Endothelial cell of umbilical vein (primary cell): ENCODE results near the gene SKIC8. TPM values are rescaled to one million over a fixed set of nuclear protein-coding genes. Genes with fewer than 3 reads are reported as not detected.

Experiments used
- BruUV-seq: library from RNA; stranded (reverse); fragments of 400-500 nt; replicated peaks from 2 replicates; lab custom pipeline; 2021; lab: Mats Ljungman, UMichigan
- CTCF ChIA-PET: fragments of 300-600, 350-600 bp; sonication (Branson Sonifier 250); formaldehyde crosslinking; loops from one replicate; lab custom pipeline; 2021; ENCODE audit warnings: antibody characterized with exemption, inconsistent platforms; lab: Charles Lee
- POLR2A ChIA-PET: fragments of 300-600, 350-600 bp; sonication (Branson Sonifier 250); formaldehyde crosslinking; loops from one replicate; lab custom pipeline; 2021; ENCODE audit warnings: antibody characterized with exemption, inconsistent platforms; lab: Charles Lee
- DNase-seq: peaks from one replicate; pipeline ENCODE4 v3.0.0-alpha.2; 2011; ENCODE audit warnings: low read depth, low spot score
- FAIRE-seq: peaks from 2 replicates; lab custom pipeline; 2011; peaks lifted over from hg19 to GRCh38; lab: Jason Lieb, UNC
- H2AFZ ChIP-seq: 2 replicates; pipeline ENCODE4 v1.6.0; 2012; ENCODE audit warnings: low read depth, low read length, control low read depth, inconsistent platforms
- H3K27ac ChIP-seq: 2 replicates; pipeline ENCODE4 v1.5.1; 2011; ENCODE audit warnings: low read depth, mild to moderate bottlenecking, control low read depth, low read length, moderate library complexity; ENCODE audit not compliant: insufficient read depth
- H3K27me3 ChIP-seq, 2 experiments: 2 replicates each; pipeline versions ENCODE4 v1.6.0 to v1.6.1; 2011; ENCODE audit warnings: low read length in 2 of 2, mixed read lengths in 1 of 2; ENCODE audit not compliant: control insufficient read depth in 2 of 2, insufficient read depth in 2 of 2
- H3K36me3 ChIP-seq, 2 experiments: 2 replicates in 1 of 2; 3 replicates in 1 of 2; pipeline ENCODE4 v1.5.1; 2011; ENCODE audit warnings: low read length in 2 of 2, mild to moderate bottlenecking in 1 of 2, moderate library complexity in 1 of 2; ENCODE audit not compliant: control insufficient read depth in 2 of 2, insufficient read depth in 2 of 2; ENCODE audit errors: extremely low read depth in 1 of 2
- H3K4me1 ChIP-seq: 3 replicates; pipeline ENCODE4 v1.5.1; 2011; ENCODE audit warnings: mild to moderate bottlenecking, low read length; ENCODE audit not compliant: control insufficient read depth, insufficient read depth; ENCODE audit errors: extremely low read depth
- H3K4me2 ChIP-seq: 2 replicates; pipeline ENCODE4 v1.6.1; 2011; ENCODE audit warnings: low read length, control low read depth, mixed read lengths; ENCODE audit not compliant: insufficient read depth
- H3K4me3 ChIP-seq, 3 experiments: fragments of 200-600 bp in 1 of 3; sonication (generic), shearing (Covaris generic) in 1 of 3; replicated peaks in 1 of 3; 2 replicates each; pipeline ENCODE4 v1.5.1; 2011 to 2016; ENCODE audit warnings: control low read depth in 3 of 3, low read length in 3 of 3, mild to moderate bottlenecking in 2 of 3, inconsistent platforms in 1 of 3, low read depth in 1 of 3, moderate library complexity in 1 of 3; ENCODE audit not compliant: insufficient read depth in 1 of 3
- H3K79me2 ChIP-seq: 2 replicates; pipeline ENCODE4 v1.6.0; 2012; ENCODE audit warnings: low read length, inconsistent platforms; ENCODE audit not compliant: control insufficient read depth, insufficient read depth
- H3K9ac ChIP-seq: replicated peaks from 2 replicates; pipeline ENCODE3; 2011; ENCODE audit warnings: low read length, control low read depth; ENCODE audit not compliant: insufficient read depth; ENCODE audit errors: extremely low read depth
- H3K9me1 ChIP-seq: replicated peaks from 3 replicates; pipeline ENCODE4 v1.6.0; 2011; ENCODE audit warnings: mild to moderate bottlenecking, low read length; ENCODE audit not compliant: control insufficient read depth, insufficient read depth; ENCODE audit errors: extremely low read depth
- H3K9me3 ChIP-seq: replicated peaks from 2 replicates; pipeline ENCODE4 v1.5.1; 2012; ENCODE audit warnings: low read length, inconsistent platforms; ENCODE audit not compliant: control insufficient read depth, insufficient read depth
- H4K20me1 ChIP-seq: replicated peaks from 2 replicates; pipeline ENCODE3; 2011; ENCODE audit warnings: mild to moderate bottlenecking, low read length; ENCODE audit not compliant: control insufficient read depth, insufficient read depth; ENCODE audit errors: extremely low read depth
- EZH2 ChIP-seq: IDR thresholded peaks from 2 replicates; pipeline ENCODE4 v1.6.1; 2012; ENCODE audit warnings: borderline replicate concordance, low read depth, mild to moderate bottlenecking, moderate library complexity, low read length, inconsistent platforms; ENCODE audit not compliant: severe bottlenecking
- FOS ChIP-seq: IDR thresholded peaks from 2 replicates; pipeline ENCODE4 v1.6.1; 2011; ENCODE audit warnings: mild to moderate bottlenecking, low read length, moderate library complexity, borderline replicate concordance; ENCODE audit not compliant: insufficient read depth
- GATA2 ChIP-seq: IDR thresholded peaks from 2 replicates; pipeline ENCODE4 v1.7.0; 2011; ENCODE audit warnings: low read depth, mild to moderate bottlenecking, moderate library complexity, mixed read lengths, low read length; ENCODE audit not compliant: insufficient read length, insufficient read depth
- JUN ChIP-seq: IDR thresholded peaks from 2 replicates; pipeline ENCODE4 v1.6.1; 2011; ENCODE audit warnings: borderline replicate concordance, low read depth; ENCODE audit not compliant: insufficient read length, insufficient read depth
- MAX ChIP-seq: IDR thresholded peaks from 2 replicates; pipeline ENCODE4 v1.6.1; 2011; ENCODE audit not compliant: insufficient read depth, insufficient read length
- MYC ChIP-seq: IDR thresholded peaks from one replicate; pipeline ENCODE4 v1.6.1; 2011; ENCODE audit warnings: mild to moderate bottlenecking, low read depth, low read length
- POLR2A ChIP-seq: IDR thresholded peaks from 2 replicates; pipeline ENCODE4 v1.6.1; 2012; ENCODE audit warnings: low read depth, mild to moderate bottlenecking, control low read depth, low read length
- POLR2AphosphoS5 ChIP-seq: IDR thresholded peaks from 2 replicates; pipeline ENCODE4 v1.6.1; 2012; ENCODE audit warnings: low read depth, mild to moderate bottlenecking, control low read depth, low read length, moderate library complexity; ENCODE audit not compliant: insufficient read depth
- dilution Hi-C: fragments of 300-500 bp; cut with MboI; formaldehyde crosslinking; loops from one replicate; pipeline ENCODE4 v1.15.0; 2019; ENCODE audit warnings: low sequenced_read_pairs; ENCODE audit not compliant: extremely low pct_ligation_motif_present
- intact Hi-C: fragments of 100-400 bp; cut with micrococcal nuclease; formaldehyde crosslinking; loops from one replicate; pipeline ENCODE4 v1.10.0; 2022
- polyA plus RNA-seq, 4 experiments: library from polyadenylated mRNA; depleted of rRNA in 3 of 4; stranded (reverse) in 3 of 4; unstranded in 1 of 4; fragments of >200 nt; gene quantifications; 2 replicates each; pipeline versions ENCODE4 v1.2.1 to v1.2.3, GENCODE V29; 2011 to 2012; ENCODE audit warnings: missing spikeins in 1 of 4
- total RNA-seq: library from RNA; stranded (reverse); gene quantifications from 2 replicates; pipeline ENCODE4 v1.2.3, GENCODE V29; 2021
- TF ChIP-seq, protein P1 (sequence below), 2 donors: IDR thresholded peaks; 1 replicate in 1 of 2; 2 replicates in 1 of 2; pipeline ENCODE4 v1.5.1; 2011; ENCODE audit warnings: low read length in 2 of 2, mild to moderate bottlenecking in 2 of 2, moderate library complexity in 2 of 2, control low read depth in 1 of 2, inconsistent platforms in 1 of 2, low read depth in 1 of 2; ENCODE audit not compliant: insufficient read depth in 1 of 2; ENCODE audit errors: extremely low read depth in 1 of 2

SKIC8 gene
- total and polyA plus RNA-seq, 2 donors (not counting 3 experiments of a cell fraction or from before 2014, with no cell fraction given): 49.7 to 95.0 TPM

GRCh38 chr15:78302579-78303312, 3.3 kb upstream of the SKIC8 start:
- Histone ChIP-seq H3K4me2 (no peak overlapping the region), H3K9me1 (no peaks in the 10 kb centered on the region), H2AFZ (no peak overlapping the region), H3K79me2 (peaks cover 13% of the 10 kb centered on the region), H3K9ac (no peak overlapping the region), H3K4me1 (peaks cover 7% of the 10 kb centered on the region), H3K27me3 (peaks cover 2 to 5% of the 10 kb centered on the region in 2 experiments), H3K4me3 (no peak overlapping the region), H4K20me1 (no peaks in the 10 kb centered on the region), H3K9me3 (no peaks in the 10 kb centered on the region), H3K36me3 (no peaks in the 10 kb centered on the region), H3K27ac (no peak overlapping the region)
- POLR2A ChIA-PET: no interaction called here
- BruUV-seq: no TSS peak
- intact Hi-C loops (no loop called here), dilution Hi-C loops (no loop called here)
- TF ChIP-seq POLR2A (no peak), GATA2 (no peak), FOS (no peak), MAX (no peak), MYC (no peak), EZH2 (no peak), JUN (no peak), POLR2AphosphoS5 (no peak)
- TF ChIP-seq, protein P1, sequence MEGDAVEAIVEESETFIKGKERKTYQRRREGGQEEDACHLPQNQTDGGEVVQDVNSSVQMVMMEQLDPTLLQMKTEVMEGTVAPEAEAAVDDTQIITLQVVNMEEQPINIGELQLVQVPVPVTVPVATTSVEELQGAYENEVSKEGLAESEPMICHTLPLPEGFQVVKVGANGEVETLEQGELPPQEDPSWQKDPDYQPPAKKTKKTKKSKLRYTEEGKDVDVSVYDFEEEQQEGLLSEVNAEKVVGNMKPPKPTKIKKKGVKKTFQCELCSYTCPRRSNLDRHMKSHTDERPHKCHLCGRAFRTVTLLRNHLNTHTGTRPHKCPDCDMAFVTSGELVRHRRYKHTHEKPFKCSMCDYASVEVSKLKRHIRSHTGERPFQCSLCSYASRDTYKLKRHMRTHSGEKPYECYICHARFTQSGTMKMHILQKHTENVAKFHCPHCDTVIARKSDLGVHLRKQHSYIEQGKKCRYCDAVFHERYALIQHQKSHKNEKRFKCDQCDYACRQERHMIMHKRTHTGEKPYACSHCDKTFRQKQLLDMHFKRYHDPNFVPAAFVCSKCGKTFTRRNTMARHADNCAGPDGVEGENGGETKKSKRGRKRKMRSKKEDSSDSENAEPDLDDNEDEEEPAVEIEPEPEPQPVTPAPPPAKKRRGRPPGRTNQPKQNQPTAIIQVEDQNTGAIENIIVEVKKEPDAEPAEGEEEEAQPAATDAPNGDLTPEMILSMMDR (IDR thresholded peaks at IDR 0.05; ENCODE audit: extremely low read depth in 1 of 2, insufficient read depth in 1 of 2, low read depth in 1 of 2, low read length in 2 of 2): no peak
- FAIRE-seq (no peak), DNase-seq (no peak)
- CTCF ChIA-PET: interaction anchor here (1.5 to 1.7 kb wide), 3 partner anchors 9 to 135 kb away, joined by 3 to 5 read pairs (median 4); partner anchors contain the start of gene IREB2
